Endothelial cell of umbilical vein (primary cell): Measurements from ENCODE around the gene LAMP1. TPM values are rescaled to one million over a fixed set of nuclear protein-coding genes. Genes with fewer than 3 reads are reported as not detected.

Source experiments
- BruUV-seq: library from RNA; stranded (reverse); fragments of 400-500 nt; replicated peaks from 2 replicates; lab custom pipeline; 2021; lab: Mats Ljungman, UMichigan
- CTCF ChIA-PET: fragments of 300-600, 350-600 bp; sonication (Branson Sonifier 250); formaldehyde crosslinking; loops from one replicate; lab custom pipeline; 2021; ENCODE audit warnings: antibody characterized with exemption, inconsistent platforms; lab: Charles Lee
- POLR2A ChIA-PET: fragments of 300-600, 350-600 bp; sonication (Branson Sonifier 250); formaldehyde crosslinking; loops from one replicate; lab custom pipeline; 2021; ENCODE audit warnings: antibody characterized with exemption, inconsistent platforms; lab: Charles Lee
- DNase-seq: peaks from one replicate; pipeline ENCODE4 v3.0.0-alpha.2; 2011; ENCODE audit warnings: low read depth, low spot score
- FAIRE-seq: peaks from 2 replicates; lab custom pipeline; 2011; peaks lifted over from hg19 to GRCh38; lab: Jason Lieb, UNC
- H2AFZ ChIP-seq: 2 replicates; pipeline ENCODE4 v1.6.0; 2012; ENCODE audit warnings: low read depth, low read length, control low read depth, inconsistent platforms
- H3K27ac ChIP-seq: 2 replicates; pipeline ENCODE4 v1.5.1; 2011; ENCODE audit warnings: low read depth, mild to moderate bottlenecking, control low read depth, low read length, moderate library complexity; ENCODE audit not compliant: insufficient read depth
- H3K27me3 ChIP-seq, 2 experiments: 2 replicates each; pipeline versions ENCODE4 v1.6.0 to v1.6.1; 2011; ENCODE audit warnings: low read length in 2 of 2, mixed read lengths in 1 of 2; ENCODE audit not compliant: control insufficient read depth in 2 of 2, insufficient read depth in 2 of 2
- H3K36me3 ChIP-seq, 2 experiments: 2 replicates in 1 of 2; 3 replicates in 1 of 2; pipeline ENCODE4 v1.5.1; 2011; ENCODE audit warnings: low read length in 2 of 2, mild to moderate bottlenecking in 1 of 2, moderate library complexity in 1 of 2; ENCODE audit not compliant: control insufficient read depth in 2 of 2, insufficient read depth in 2 of 2; ENCODE audit errors: extremely low read depth in 1 of 2
- H3K4me1 ChIP-seq: 3 replicates; pipeline ENCODE4 v1.5.1; 2011; ENCODE audit warnings: mild to moderate bottlenecking, low read length; ENCODE audit not compliant: control insufficient read depth, insufficient read depth; ENCODE audit errors: extremely low read depth
- H3K4me2 ChIP-seq: 2 replicates; pipeline ENCODE4 v1.6.1; 2011; ENCODE audit warnings: low read length, control low read depth, mixed read lengths; ENCODE audit not compliant: insufficient read depth
- H3K4me3 ChIP-seq, 3 experiments: fragments of 200-600 bp in 1 of 3; sonication (generic), shearing (Covaris generic) in 1 of 3; replicated peaks in 1 of 3; 2 replicates each; pipeline ENCODE4 v1.5.1; 2011 to 2016; ENCODE audit warnings: control low read depth in 3 of 3, low read length in 3 of 3, mild to moderate bottlenecking in 2 of 3, inconsistent platforms in 1 of 3, low read depth in 1 of 3, moderate library complexity in 1 of 3; ENCODE audit not compliant: insufficient read depth in 1 of 3
- H3K79me2 ChIP-seq: 2 replicates; pipeline ENCODE4 v1.6.0; 2012; ENCODE audit warnings: low read length, inconsistent platforms; ENCODE audit not compliant: control insufficient read depth, insufficient read depth
- H3K9ac ChIP-seq: replicated peaks from 2 replicates; pipeline ENCODE3; 2011; ENCODE audit warnings: low read length, control low read depth; ENCODE audit not compliant: insufficient read depth; ENCODE audit errors: extremely low read depth
- H3K9me1 ChIP-seq: replicated peaks from 3 replicates; pipeline ENCODE4 v1.6.0; 2011; ENCODE audit warnings: mild to moderate bottlenecking, low read length; ENCODE audit not compliant: control insufficient read depth, insufficient read depth; ENCODE audit errors: extremely low read depth
- H3K9me3 ChIP-seq: replicated peaks from 2 replicates; pipeline ENCODE4 v1.5.1; 2012; ENCODE audit warnings: low read length, inconsistent platforms; ENCODE audit not compliant: control insufficient read depth, insufficient read depth
- H4K20me1 ChIP-seq: replicated peaks from 2 replicates; pipeline ENCODE3; 2011; ENCODE audit warnings: mild to moderate bottlenecking, low read length; ENCODE audit not compliant: control insufficient read depth, insufficient read depth; ENCODE audit errors: extremely low read depth
- GATA2 ChIP-seq: IDR thresholded peaks from 2 replicates; pipeline ENCODE4 v1.7.0; 2011; ENCODE audit warnings: low read depth, mild to moderate bottlenecking, moderate library complexity, mixed read lengths, low read length; ENCODE audit not compliant: insufficient read length, insufficient read depth
- JUN ChIP-seq: IDR thresholded peaks from 2 replicates; pipeline ENCODE4 v1.6.1; 2011; ENCODE audit warnings: borderline replicate concordance, low read depth; ENCODE audit not compliant: insufficient read length, insufficient read depth
- MYC ChIP-seq: IDR thresholded peaks from one replicate; pipeline ENCODE4 v1.6.1; 2011; ENCODE audit warnings: mild to moderate bottlenecking, low read depth, low read length
- POLR2AphosphoS5 ChIP-seq: IDR thresholded peaks from 2 replicates; pipeline ENCODE4 v1.6.1; 2012; ENCODE audit warnings: low read depth, mild to moderate bottlenecking, control low read depth, low read length, moderate library complexity; ENCODE audit not compliant: insufficient read depth
- dilution Hi-C: fragments of 300-500 bp; cut with MboI; formaldehyde crosslinking; loops from one replicate; pipeline ENCODE4 v1.15.0; 2019; ENCODE audit warnings: low sequenced_read_pairs; ENCODE audit not compliant: extremely low pct_ligation_motif_present
- intact Hi-C: fragments of 100-400 bp; cut with micrococcal nuclease; formaldehyde crosslinking; loops from one replicate; pipeline ENCODE4 v1.10.0; 2022
- polyA plus RNA-seq, 4 experiments: library from polyadenylated mRNA; depleted of rRNA in 3 of 4; stranded (reverse) in 3 of 4; unstranded in 1 of 4; fragments of >200 nt; gene quantifications; 2 replicates each; pipeline versions ENCODE4 v1.2.1 to v1.2.3, GENCODE V29; 2011 to 2012; ENCODE audit warnings: missing spikeins in 1 of 4
- total RNA-seq: library from RNA; stranded (reverse); gene quantifications from 2 replicates; pipeline ENCODE4 v1.2.3, GENCODE V29; 2021
- TF ChIP-seq, protein P1 (sequence below): IDR thresholded peaks from 2 replicates; pipeline ENCODE4 v1.6.1; 2011; ENCODE audit not compliant: insufficient read depth, insufficient read length

The LAMP1 gene
- total and polyA plus RNA-seq, 2 donors (not counting 3 experiments of a cell fraction or from before 2014, with no cell fraction given): 262 to 285 TPM

DNA sequence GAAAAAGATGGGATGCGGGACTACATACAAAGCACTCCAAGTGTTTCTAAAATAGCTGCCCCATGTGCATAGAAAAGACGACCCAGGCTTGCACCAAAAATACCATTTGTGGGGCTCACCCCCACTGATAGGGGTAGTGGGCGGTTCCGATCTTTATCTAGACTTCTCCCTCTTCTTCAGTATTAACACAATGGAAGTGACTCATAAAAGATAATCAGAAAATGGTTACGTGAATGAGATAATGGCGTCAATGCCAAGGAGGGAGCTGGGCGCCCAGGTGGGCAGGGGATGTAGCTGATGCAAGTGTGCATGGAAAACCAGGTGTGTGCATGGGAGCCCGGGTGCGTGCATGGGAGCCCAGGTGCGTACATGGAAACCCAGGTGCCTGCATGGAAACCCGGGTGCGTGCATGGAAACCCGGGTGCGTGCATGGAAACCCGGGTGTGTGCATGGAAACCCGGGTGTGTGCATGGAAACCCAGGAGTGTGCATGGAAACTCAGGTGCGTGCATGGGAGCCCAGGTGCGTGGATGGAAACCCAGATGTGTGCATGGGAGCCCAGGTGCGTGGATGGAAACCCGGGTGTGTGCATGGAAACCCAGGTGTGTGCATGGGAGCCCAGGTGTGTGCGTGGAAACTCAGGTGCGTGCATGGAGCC is 32.7 kb downstream of the LAMP1 start:
- no peaks in the 10 kb centered on the region for H3K9me1 ChIP-seq
- H3K27me3 ChIP-seq: no peaks in the 10 kb centered on the region
- H3K4me2 ChIP-seq: no peak overlapping the region
- DNase-seq (no peak), FAIRE-seq (no peak)
- dilution Hi-C loops: no loop called here
- POLR2A ChIA-PET: no interaction called here
- no peak overlapping the region for H3K9ac ChIP-seq
- BruUV-seq: no TSS peak
- no peaks in the 10 kb centered on the region for H4K20me1 ChIP-seq
- no peak overlapping the region for H2AFZ ChIP-seq
- H3K36me3 ChIP-seq: no peaks in the 10 kb centered on the region
- H3K4me3 ChIP-seq: no peak overlapping the region
- intact Hi-C loops: no loop called here
- no peak overlapping the region for H3K27ac ChIP-seq
- H3K9me3 ChIP-seq: no peaks in the 10 kb centered on the region
- H3K79me2 ChIP-seq: no peaks in the 10 kb centered on the region
- CTCF ChIA-PET: interaction anchor here (0.5 kb wide), 1 partner anchor 80 kb away, joined by 4 read pairs; no protein-coding TSS in a partner anchor
- TF ChIP-seq GATA2 (peak; percentile 9), POLR2AphosphoS5 (no peak)
- H3K4me1 ChIP-seq: no peaks in the 10 kb centered on the region

DNA sequence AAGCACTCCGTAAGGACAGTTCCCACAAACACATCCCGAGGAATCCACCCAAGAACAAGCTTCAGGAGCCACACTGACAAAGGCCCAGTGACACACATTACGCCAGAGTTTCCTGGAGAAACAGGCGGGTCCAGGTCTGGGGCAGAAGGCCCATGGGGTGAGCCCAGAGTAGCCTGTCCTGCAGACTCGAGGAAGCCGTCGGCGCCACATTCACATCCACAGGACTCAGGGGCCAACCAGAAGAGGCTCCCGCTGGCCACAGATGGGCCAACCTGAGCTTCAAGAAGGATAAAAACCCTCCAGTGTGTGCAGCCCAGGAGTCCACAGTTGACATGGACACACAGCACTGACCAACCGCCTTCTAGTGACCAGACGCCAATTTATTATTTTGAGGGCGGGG is 35.6 kb downstream of the LAMP1 start:
- BruUV-seq: no TSS peak
- dilution Hi-C loops: no loop called here

More for the DNA sequence above, 35.6 kb downstream of the LAMP1 start:
- Histone ChIP-seq H3K9me3 (no peaks in the 10 kb centered on the region), H3K79me2 (no peaks in the 10 kb centered on the region), H3K9ac (no peak overlapping the region), H3K9me1 (no peaks in the 10 kb centered on the region), H3K4me1 (no peaks in the 10 kb centered on the region), H2AFZ (no peak overlapping the region), H3K27me3 (no peaks in the 10 kb centered on the region), H3K4me2 (no peak overlapping the region), H3K36me3 (no peaks in the 10 kb centered on the region), H4K20me1 (no peaks in the 10 kb centered on the region), H3K4me3 (no peak overlapping the region), H3K27ac (no peak overlapping the region)
- ChIA-PET CTCF (no interaction called here), POLR2A (no interaction called here)
- FAIRE-seq: no peak
- TF ChIP-seq MYC: no peak
- TF ChIP-seq, protein P1, sequence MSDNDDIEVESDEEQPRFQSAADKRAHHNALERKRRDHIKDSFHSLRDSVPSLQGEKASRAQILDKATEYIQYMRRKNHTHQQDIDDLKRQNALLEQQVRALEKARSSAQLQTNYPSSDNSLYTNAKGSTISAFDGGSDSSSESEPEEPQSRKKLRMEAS: no peak
- TF ChIP-seq GATA2: no peak
- no peak for TF ChIP-seq JUN
- intact Hi-C loops: no loop called here
- DNase-seq: no peak
